GM12892 (cell line): Measurements from ENCODE around the gene CRYZL1.

Experiments
- DNase-seq: peaks from one replicate; pipeline ENCODE4 v3.0.0; 2011; ENCODE audit not compliant: insufficient read length
- FAIRE-seq: peaks from 2 replicates; lab custom pipeline; 2011; peaks lifted over from hg19 to GRCh38; lab: Jason Lieb, UNC
- POLR2A ChIP-seq: IDR thresholded peaks from 2 replicates; pipeline ENCODE4 v1.6.1; 2011; ENCODE audit warnings: low read depth, low read length, control low read depth
- POLR2AphosphoS5 ChIP-seq: IDR thresholded peaks from 2 replicates; pipeline ENCODE4 v1.6.1; 2011; ENCODE audit warnings: low read depth, low read length, control low read depth
- TAF1 ChIP-seq: IDR thresholded peaks from 2 replicates; pipeline ENCODE4 v1.6.1; 2011; ENCODE audit warnings: low read depth, mild to moderate bottlenecking, control low read depth, low read length, borderline replicate concordance

CRYZL1 gene

GRCh38 chr21:33674226-33674625 lies 32.7 kb upstream of the CRYZL1 start:
- no peak for TF ChIP-seq POLR2A
- no peak for FAIRE-seq
- DNase-seq, result no peak

GRCh38 chr21:33673473-33673872 lies 31.9 kb upstream of the CRYZL1 start:
- FAIRE-seq, result no peak

GRCh38 chr21:33670076-33670978 lies 28.8 kb upstream of the CRYZL1 start:
- FAIRE-seq (no peak), DNase-seq (no peak)
- TF ChIP-seq POLR2A (no peak), TAF1 (no peak), POLR2AphosphoS5 (no peak)

More at GRCh38 chr21:33673473-33673872, 31.9 kb upstream of the CRYZL1 start:
- DNase-seq, result no peak
- TF ChIP-seq POLR2AphosphoS5 (no peak), TAF1 (no peak), POLR2A (no peak)

- FAIRE-seq (no peak), DNase-seq (no peak)
- no peak for TF ChIP-seq POLR2A
- TF ChIP-seq POLR2AphosphoS5, result no peak
- TF ChIP-seq TAF1, result no peak
Observed at GRCh38 chr21:33668620-33669019, 27.1 kb upstream of the CRYZL1 start.

- no peak for DNase-seq
- FAIRE-seq, result no peak
- TF ChIP-seq POLR2A, result no peak
- no peak for TF ChIP-seq TAF1
- no peak for TF ChIP-seq POLR2AphosphoS5
Observed at GRCh38 chr21:33668180-33668579, 26.6 kb upstream of the CRYZL1 start.

GRCh38 chr21:33667636-33668035 lies 26.1 kb upstream of the CRYZL1 start:
- TF ChIP-seq POLR2AphosphoS5 (no peak), POLR2A (no peak), TAF1 (no peak)
- DNase-seq (no peak), FAIRE-seq (no peak)

GRCh38 chr21:33666153-33666552 lies 24.6 kb upstream of the CRYZL1 start:
- FAIRE-seq, result no peak
- no peak for TF ChIP-seq POLR2AphosphoS5
- TF ChIP-seq TAF1, result no peak

GRCh38 chr21:33664135-33664534 lies 22.6 kb upstream of the CRYZL1 start:
- DNase-seq (no peak), FAIRE-seq (peak; percentile 17)
- TF ChIP-seq POLR2AphosphoS5 (no peak), TAF1 (no peak), POLR2A (no peak)

More at GRCh38 chr21:33666153-33666552, 24.6 kb upstream of the CRYZL1 start:
- no peak for DNase-seq

GRCh38 chr21:33663241-33663640 lies 21.7 kb upstream of the CRYZL1 start:
- no peak for TF ChIP-seq POLR2A
- TF ChIP-seq POLR2AphosphoS5, result no peak
- TF ChIP-seq TAF1, result no peak

GRCh38 chr21:33662046-33662445 lies 20.5 kb upstream of the CRYZL1 start:
- TF ChIP-seq POLR2A (no peak), POLR2AphosphoS5 (no peak), TAF1 (no peak)
- FAIRE-seq (no peak), DNase-seq (no peak)

More at GRCh38 chr21:33663241-33663640, 21.7 kb upstream of the CRYZL1 start:
- DNase-seq (no peak), FAIRE-seq (no peak)

- FAIRE-seq, result no peak
- DNase-seq, result no peak
- TF ChIP-seq POLR2A, result no peak
- no peak for TF ChIP-seq TAF1
- no peak for TF ChIP-seq POLR2AphosphoS5
Observed at GRCh38 chr21:33661146-33661545, 19.6 kb upstream of the CRYZL1 start.

- FAIRE-seq, result no peak
- TF ChIP-seq TAF1 (no peak), POLR2AphosphoS5 (no peak), POLR2A (no peak)
- no peak for DNase-seq
Observed at GRCh38 chr21:33660406-33660805, 18.9 kb upstream of the CRYZL1 start.

- FAIRE-seq (no peak), DNase-seq (no peak)
- TF ChIP-seq POLR2AphosphoS5 (no peak), TAF1 (no peak), POLR2A (no peak)
Observed at GRCh38 chr21:33659568-33659949, 18.0 kb upstream of the CRYZL1 start.
